Measurements from ENCODE around the gene SLC8B1. TPM values are rescaled to one million over a fixed set of nuclear protein-coding genes. Genes with fewer than 3 reads are reported as not detected.

The SLC8B1 gene
- total RNA-seq, 4 donors from 2014 or later: 76.5 to 256 (median 95.5) TPM

- Histone ChIP-seq H3K9me3 (no peaks in the 10 kb centered on the region), H3K36me3 (peaks cover 0 to 43% (median 16%) of the 10 kb centered on the region in 4 donors), H3K27me3 (no peaks in the 10 kb centered on the region), H3K27ac (no peak overlapping the region), H3K4me3 (no peak overlapping the region), H3K4me1 (peaks cover 0 to 1% (median 0%) of the 10 kb centered on the region in 4 donors)
- DNase-seq: no peak
- in situ Hi-C loops (cut with MboI; ENCODE audit: low pct_ligation_motif_present in 1 of 4, low pct_unique_long_range_greater_than_20kb in 1 of 4, low sequenced_read_pairs in 3 of 4): no loop called here
- TF ChIP-seq POLR2AphosphoS5 (IDR thresholded peaks at IDR 0.05) (no peak), EP300 (IDR thresholded peaks at IDR 0.05; ENCODE audit: low read depth) (no peak), POLR2A (IDR thresholded peaks at IDR 0.05) (no peak)
- TF ChIP-seq, protein P1, sequence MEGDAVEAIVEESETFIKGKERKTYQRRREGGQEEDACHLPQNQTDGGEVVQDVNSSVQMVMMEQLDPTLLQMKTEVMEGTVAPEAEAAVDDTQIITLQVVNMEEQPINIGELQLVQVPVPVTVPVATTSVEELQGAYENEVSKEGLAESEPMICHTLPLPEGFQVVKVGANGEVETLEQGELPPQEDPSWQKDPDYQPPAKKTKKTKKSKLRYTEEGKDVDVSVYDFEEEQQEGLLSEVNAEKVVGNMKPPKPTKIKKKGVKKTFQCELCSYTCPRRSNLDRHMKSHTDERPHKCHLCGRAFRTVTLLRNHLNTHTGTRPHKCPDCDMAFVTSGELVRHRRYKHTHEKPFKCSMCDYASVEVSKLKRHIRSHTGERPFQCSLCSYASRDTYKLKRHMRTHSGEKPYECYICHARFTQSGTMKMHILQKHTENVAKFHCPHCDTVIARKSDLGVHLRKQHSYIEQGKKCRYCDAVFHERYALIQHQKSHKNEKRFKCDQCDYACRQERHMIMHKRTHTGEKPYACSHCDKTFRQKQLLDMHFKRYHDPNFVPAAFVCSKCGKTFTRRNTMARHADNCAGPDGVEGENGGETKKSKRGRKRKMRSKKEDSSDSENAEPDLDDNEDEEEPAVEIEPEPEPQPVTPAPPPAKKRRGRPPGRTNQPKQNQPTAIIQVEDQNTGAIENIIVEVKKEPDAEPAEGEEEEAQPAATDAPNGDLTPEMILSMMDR (IDR thresholded peaks at IDR 0.05): no peak
- intact Hi-C loops (cut with DNase I; ENCODE audit: low total_unique reads): no loop called here
- WGBS, 2 donors (ENCODE audit: low coverage in 1 of 2): 83 to 93% methylated on average over 4 to 8 of the region's 8 CpGs
These were observed 56.8 kb downstream of the SLC8B1 start for GRCh38 chr12:113278141-113278540.

- intact Hi-C loops (cut with DNase I; ENCODE audit: low total_unique reads) (no loop called here), in situ Hi-C loops (cut with MboI; ENCODE audit: low pct_ligation_motif_present in 1 of 4, low pct_unique_long_range_greater_than_20kb in 1 of 4, low sequenced_read_pairs in 3 of 4) (no loop called here)
- H3K36me3 ChIP-seq: peaks cover 0 to 42% (median 16%) of the 10 kb centered on the region in 4 donors
- TF ChIP-seq EP300 (IDR thresholded peaks at IDR 0.05; ENCODE audit: low read depth) (no peak), POLR2A (IDR thresholded peaks at IDR 0.05) (no peak), POLR2AphosphoS5 (IDR thresholded peaks at IDR 0.05) (no peak)
- TF ChIP-seq, protein P1 (IDR thresholded peaks at IDR 0.05): no peak
- H3K9me3 ChIP-seq: no peaks in the 10 kb centered on the region
- no peak overlapping the region for H3K4me3 ChIP-seq
- H3K4me1 ChIP-seq: peaks cover 0 to 8% (median 0%) of the 10 kb centered on the region in 4 donors
- no peak overlapping the region for H3K27ac ChIP-seq
- no peaks in the 10 kb centered on the region for H3K27me3 ChIP-seq
- DNase-seq: no peak
- 92 to 98% methylated on average over 4 to 5 of the region's 5 CpGs for WGBS, 2 donors (ENCODE audit: low coverage in 1 of 2)
These were observed 57.4 kb downstream of the SLC8B1 start for GRCh38 chr12:113277511-113277910.

- peaks cover 0 to 10% (median 0%) of the 10 kb centered on the region in 4 donors for H3K4me1 ChIP-seq
- no peak overlapping the region for H3K4me3 ChIP-seq
- no peaks in the 10 kb centered on the region for H3K27me3 ChIP-seq
- no peak for DNase-seq
- TF ChIP-seq POLR2AphosphoS5 (IDR thresholded peaks at IDR 0.05) (no peak), POLR2A (IDR thresholded peaks at IDR 0.05) (no peak)
- intact Hi-C loops (cut with DNase I; ENCODE audit: low total_unique reads) (no loop called here), in situ Hi-C loops (cut with MboI; ENCODE audit: low pct_ligation_motif_present in 1 of 4, low pct_unique_long_range_greater_than_20kb in 1 of 4, low sequenced_read_pairs in 3 of 4) (no loop called here)
- H3K27ac ChIP-seq: no peak overlapping the region
- H3K9me3 ChIP-seq: no peaks in the 10 kb centered on the region
- H3K36me3 ChIP-seq: peaks cover 0 to 42% (median 16%) of the 10 kb centered on the region in 4 donors
- 96% methylated on average over 10 of the region's 10 CpGs; no CpG with 5 or more reads in 1 of the 2 donors for WGBS, 2 donors (ENCODE audit: low coverage in 1 of 2)
These were observed 57.9 kb downstream of the SLC8B1 start for GRCh38 chr12:113276946-113277500.

GRCh38 chr12:113276306-113276705, 58.6 kb downstream of the SLC8B1 start:
- H3K27ac ChIP-seq: no peak overlapping the region
- no peaks in the 10 kb centered on the region for H3K9me3 ChIP-seq
- H3K4me1 ChIP-seq: peaks cover 0 to 16% (median 0%) of the 10 kb centered on the region in 4 donors
- H3K4me3 ChIP-seq: no peak overlapping the region
- H3K27me3 ChIP-seq: no peaks in the 10 kb centered on the region
- 80 to 88% methylated on average over 4 to 8 of the region's 8 CpGs for WGBS, 2 donors (ENCODE audit: low coverage in 1 of 2)
- intact Hi-C loops (cut with DNase I; ENCODE audit: low total_unique reads) (no loop called here), in situ Hi-C loops (cut with MboI; ENCODE audit: low pct_ligation_motif_present in 1 of 4, low pct_unique_long_range_greater_than_20kb in 1 of 4, low sequenced_read_pairs in 3 of 4) (no loop called here)
- H3K36me3 ChIP-seq: peaks cover 0 to 39% (median 16%) of the 10 kb centered on the region in 4 donors
- no peak for DNase-seq
- TF ChIP-seq POLR2A (IDR thresholded peaks at IDR 0.05) (no peak), EP300 (IDR thresholded peaks at IDR 0.05; ENCODE audit: low read depth) (no peak), POLR2AphosphoS5 (IDR thresholded peaks at IDR 0.05) (no peak)
- TF ChIP-seq, protein P1 (IDR thresholded peaks at IDR 0.05): no peak
